CD14-positive monocyte (primary cell): ENCODE measurements around the gene PLEKHH3. TPM values are rescaled to one million over a fixed set of nuclear protein-coding genes. Genes with fewer than 3 reads are reported as not detected.
"Not testable (repeated sequence)": the region's sequence is repeated elsewhere in the genome, so short reads cannot be mapped to it uniquely, and the experiment has no call there.

Source experiments
- DNase-seq, 3 donors: peaks; one replicate each; pipeline ENCODE4 v3.0.0-alpha.2; 2011 to 2022
- H2AFZ ChIP-seq: 2 replicates; pipeline ENCODE4 v1.6.0; 2012; ENCODE audit warnings: mild to moderate bottlenecking, low read depth, low read length, inconsistent platforms; ENCODE audit not compliant: insufficient read depth, poor library complexity, severe bottlenecking
- H3K27ac ChIP-seq, 2 donors: 1 replicate in 1 of 2; 2 replicates in 1 of 2; pipeline ENCODE4 v1.5.1; 2012 to 2013; ENCODE audit warnings: low read length in 2 of 2, control low read depth in 1 of 2, inconsistent platforms in 1 of 2, low read depth in 1 of 2, mild to moderate bottlenecking in 1 of 2
- H3K27me3 ChIP-seq, 2 donors: one replicate each; pipeline versions ENCODE4 v1.6.0 to v1.6.1; 2011 to 2013; ENCODE audit warnings: low read length in 2 of 2; ENCODE audit not compliant: control insufficient read depth in 2 of 2, insufficient read depth in 2 of 2
- H3K36me3 ChIP-seq, 2 donors: replicated peaks in 1 of 2; 1 replicate in 1 of 2; 2 replicates in 1 of 2; pipeline versions ENCODE4 v1.5.1 to v1.6.1; 2012 to 2013; ENCODE audit warnings: low read length in 2 of 2, control low read depth in 1 of 2, inconsistent platforms in 1 of 2, mild to moderate bottlenecking in 1 of 2; ENCODE audit not compliant: insufficient read depth in 2 of 2, control insufficient read depth in 1 of 2
- H3K4me1 ChIP-seq, 2 donors: 1 replicate in 1 of 2; 2 replicates in 1 of 2; pipeline versions ENCODE4 v1.5.1 to v1.6.1; 2012 to 2013; ENCODE audit warnings: low read length in 2 of 2, control low read depth in 1 of 2, inconsistent platforms in 1 of 2, mild to moderate bottlenecking in 1 of 2, moderate library complexity in 1 of 2; ENCODE audit not compliant: insufficient read depth in 2 of 2, control insufficient read depth in 1 of 2
- H3K4me2 ChIP-seq: replicated peaks from 2 replicates; pipeline ENCODE3; 2012; ENCODE audit warnings: low read length, moderate library complexity, mild to moderate bottlenecking; ENCODE audit not compliant: poor library complexity, severe bottlenecking; ENCODE audit errors: extremely low read depth
- H3K4me3 ChIP-seq, 3 experiments: fragments of 200-600 bp in 1 of 3; sonication (generic) in 1 of 3; replicated peaks in 1 of 3; 1 replicate in 2 of 3; 2 replicates in 1 of 3; pipeline ENCODE4 v1.5.1; 2011 to 2013; ENCODE audit warnings: low read length in 3 of 3, mild to moderate bottlenecking in 3 of 3, control low read depth in 2 of 3, low read depth in 2 of 3, inconsistent platforms in 1 of 3, moderate library complexity in 1 of 3
- H3K79me2 ChIP-seq: 2 replicates; pipeline ENCODE4 v1.6.0; 2012; ENCODE audit warnings: mild to moderate bottlenecking, control low read depth, inconsistent platforms, low read length, moderate library complexity; ENCODE audit not compliant: insufficient read depth
- H3K9ac ChIP-seq: 2 replicates; pipeline ENCODE4 v1.6.0; 2017; ENCODE audit warnings: low read length, mild to moderate bottlenecking; ENCODE audit not compliant: insufficient read depth, poor library complexity, severe bottlenecking
- H3K9me3 ChIP-seq, 2 donors: replicated peaks in 1 of 2; 1 replicate in 1 of 2; 2 replicates in 1 of 2; pipeline versions ENCODE4 v1.5.1 to v1.6.1; 2012 to 2013; ENCODE audit warnings: low read length in 2 of 2, control low read depth in 1 of 2; ENCODE audit not compliant: control insufficient read depth in 1 of 2, insufficient read depth in 1 of 2
- H4K20me1 ChIP-seq: 2 replicates; pipeline ENCODE4 v1.6.0; 2012; ENCODE audit warnings: mild to moderate bottlenecking, low read length, control low read depth, moderate library complexity; ENCODE audit not compliant: insufficient read depth
- H3K27ac Mint-ChIP-seq, 7 donors: one replicate each; pipeline ENCODE4 v1.8.0; 2020; ENCODE audit warnings: mild to moderate bottlenecking in 7 of 7, mixed read lengths in 7 of 7, moderate library complexity in 6 of 7, inconsistent platforms in 2 of 7
- H3K27me3 Mint-ChIP-seq, 3 donors: one replicate each; pipeline ENCODE4 v1.8.0; 2021 to 2022; ENCODE audit warnings: low read depth in 3 of 3, mild to moderate bottlenecking in 3 of 3, mixed read lengths in 3 of 3, moderate library complexity in 3 of 3, inconsistent platforms in 1 of 3
- H3K36me3 Mint-ChIP-seq, 2 donors: one replicate each; pipeline ENCODE4 v1.8.0; 2020; ENCODE audit warnings: mixed read lengths in 2 of 2, inconsistent platforms in 1 of 2, mild to moderate bottlenecking in 1 of 2
- H3K4me1 Mint-ChIP-seq: one replicate; pipeline ENCODE4 v1.8.0; 2020; ENCODE audit warnings: mild to moderate bottlenecking, mixed read lengths
- H3K4me3 Mint-ChIP-seq, 2 donors: one replicate each; pipeline ENCODE4 v1.8.0; 2020; ENCODE audit warnings: mild to moderate bottlenecking in 2 of 2, mixed read lengths in 2 of 2, moderate library complexity in 1 of 2
- H3K9me3 Mint-ChIP-seq, 7 donors: one replicate each; pipeline ENCODE4 v1.8.0; 2020 to 2022; ENCODE audit warnings: mixed read lengths in 7 of 7, mild to moderate bottlenecking in 6 of 7, moderate library complexity in 6 of 7, inconsistent platforms in 2 of 7
- WGBS: methylation state at CpG from one replicate; pipeline ENCODE4 v1.1.5; 2013; ENCODE audit warnings: missing lambda C conversion rate; ENCODE audit not compliant: insufficient coverage; 5-methylcytosine and 5-hydroxymethylcytosine counted together
- intact Hi-C, 2 donors: fragments of 100-400 bp; cut with micrococcal nuclease; formaldehyde crosslinking; loops; one replicate each; pipeline versions ENCODE4 v1.15.0 to v1.15.1; 2023
- polyA plus RNA-seq, 3 donors: library from polyadenylated mRNA; depleted of rRNA in 1 of 3; unstranded in 2 of 3; stranded (reverse) in 1 of 3; fragments of 300-500 nt in 2 of 3; fragments of >200 nt in 1 of 3; fragmentation: Illumina TruSeq in 2 of 3; gene quantifications; 1 replicate in 2 of 3; 2 replicates in 1 of 3; pipeline ENCODE4 v1.2.3, GENCODE V29; 2012 to 2021
- TF ChIP-seq, protein P1 (sequence below): fragments of 200-600 bp; IDR thresholded peaks from one replicate; pipeline ENCODE4 v1.8.0; 2022; ENCODE audit warnings: antibody characterized with exemption, mild to moderate bottlenecking

PLEKHH3 gene
- polyA plus RNA-seq, 3 donors: 0.38 to 0.43 (median 0.41) TPM

DNA sequence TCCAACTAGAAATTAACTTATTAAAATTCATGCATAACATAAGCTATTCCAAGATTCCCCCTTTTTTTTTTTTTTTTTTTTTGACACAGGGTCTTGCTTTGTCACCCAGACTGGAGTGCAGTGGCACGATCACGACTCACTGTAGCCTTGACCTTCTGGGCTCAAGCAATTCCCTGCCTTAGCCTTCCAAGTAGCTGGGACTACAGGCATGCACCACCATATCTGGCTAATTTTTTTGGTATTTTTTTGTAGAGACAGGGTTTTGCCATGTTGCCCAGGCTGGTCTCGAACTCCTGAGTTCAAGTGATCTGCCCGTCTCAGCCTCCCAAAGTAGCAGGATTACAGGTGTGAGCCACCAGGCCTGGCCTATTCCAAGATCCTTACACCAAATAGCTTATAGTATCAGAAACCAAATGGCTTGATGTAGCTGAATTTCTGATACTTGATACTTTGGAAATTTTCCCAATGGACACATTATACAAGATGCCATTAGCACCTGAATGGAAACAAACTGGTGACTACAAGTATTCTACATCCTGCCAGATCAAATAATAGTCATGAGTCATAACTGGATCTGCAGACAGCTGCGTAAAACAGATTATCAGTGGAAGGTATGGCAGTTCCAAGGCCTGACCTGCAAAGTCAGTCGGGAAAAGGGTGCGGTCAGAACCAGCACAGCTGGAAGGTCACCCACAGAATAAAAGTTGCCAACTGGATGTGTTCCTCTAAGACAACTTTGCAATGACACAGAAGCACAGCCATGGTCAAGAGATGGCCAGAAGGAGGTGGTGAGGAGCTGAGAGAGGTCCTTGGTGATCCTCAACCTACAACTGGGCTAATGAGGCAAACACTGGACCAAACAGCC is 52.8 kb downstream of the PLEKHH3 start:
- H3K36me3 ChIP-seq: no peaks in the 10 kb centered on the region
- Mint-ChIP-seq H3K4me3 (no peak overlapping the region), H3K27me3 (peaks cover 0 to 4% (median 2%) of the 10 kb centered on the region in 3 donors), H3K4me1 (no peaks in the 10 kb centered on the region), H3K36me3 (no peaks in the 10 kb centered on the region), H3K9me3 (no peaks in the 10 kb centered on the region), H3K27ac (no peak overlapping the region)
- TF ChIP-seq, protein P1, sequence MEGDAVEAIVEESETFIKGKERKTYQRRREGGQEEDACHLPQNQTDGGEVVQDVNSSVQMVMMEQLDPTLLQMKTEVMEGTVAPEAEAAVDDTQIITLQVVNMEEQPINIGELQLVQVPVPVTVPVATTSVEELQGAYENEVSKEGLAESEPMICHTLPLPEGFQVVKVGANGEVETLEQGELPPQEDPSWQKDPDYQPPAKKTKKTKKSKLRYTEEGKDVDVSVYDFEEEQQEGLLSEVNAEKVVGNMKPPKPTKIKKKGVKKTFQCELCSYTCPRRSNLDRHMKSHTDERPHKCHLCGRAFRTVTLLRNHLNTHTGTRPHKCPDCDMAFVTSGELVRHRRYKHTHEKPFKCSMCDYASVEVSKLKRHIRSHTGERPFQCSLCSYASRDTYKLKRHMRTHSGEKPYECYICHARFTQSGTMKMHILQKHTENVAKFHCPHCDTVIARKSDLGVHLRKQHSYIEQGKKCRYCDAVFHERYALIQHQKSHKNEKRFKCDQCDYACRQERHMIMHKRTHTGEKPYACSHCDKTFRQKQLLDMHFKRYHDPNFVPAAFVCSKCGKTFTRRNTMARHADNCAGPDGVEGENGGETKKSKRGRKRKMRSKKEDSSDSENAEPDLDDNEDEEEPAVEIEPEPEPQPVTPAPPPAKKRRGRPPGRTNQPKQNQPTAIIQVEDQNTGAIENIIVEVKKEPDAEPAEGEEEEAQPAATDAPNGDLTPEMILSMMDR: no peak
- WGBS: 100% methylated on average over 5 of the region's 7 CpGs
- no peaks in the 10 kb centered on the region for H3K4me1 ChIP-seq
- H2AFZ ChIP-seq: no peak overlapping the region
- DNase-seq: no peak
- H3K9ac ChIP-seq: no peak overlapping the region
- H3K27ac ChIP-seq: no peak overlapping the region
- H4K20me1 ChIP-seq: no peaks in the 10 kb centered on the region
- H3K9me3 ChIP-seq: no peaks in the 10 kb centered on the region
- H3K79me2 ChIP-seq: no peaks in the 10 kb centered on the region
- H3K4me2 ChIP-seq: no peak overlapping the region
- H3K4me3 ChIP-seq: no peak overlapping the region
- H3K27me3 ChIP-seq: no peaks in the 10 kb centered on the region
- intact Hi-C loops: no loop called here

DNA sequence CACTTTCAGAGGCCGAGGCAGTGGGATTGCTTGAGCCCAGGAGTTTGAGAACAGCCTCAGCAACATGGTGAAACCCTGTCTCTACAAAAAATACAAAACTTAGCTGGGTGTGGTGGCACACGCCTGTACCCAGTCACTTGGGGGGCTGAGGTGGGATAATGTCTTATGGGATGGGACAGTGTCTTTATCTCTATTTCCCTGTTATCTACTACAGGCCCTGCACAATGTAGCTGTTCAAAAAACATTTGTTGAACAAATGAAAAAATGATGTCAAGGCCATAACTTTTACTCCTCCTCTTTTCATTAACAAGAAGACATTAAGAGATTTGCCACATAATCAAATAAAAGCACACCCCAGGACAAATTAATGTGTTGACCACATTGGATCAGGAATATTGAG is 53.5 kb downstream of the PLEKHH3 start:
- Mint-ChIP-seq H3K27ac (no peak overlapping the region), H3K36me3 (no peaks in the 10 kb centered on the region), H3K9me3 (no peaks in the 10 kb centered on the region), H3K4me3 (no peak overlapping the region), H3K4me1 (peaks cover 2% of the 10 kb centered on the region), H3K27me3 (peaks cover 0 to 4% (median 2%) of the 10 kb centered on the region in 3 donors)
- no peak overlapping the region for H3K9ac ChIP-seq
- H3K27ac ChIP-seq: no peak overlapping the region
- H3K27me3 ChIP-seq: no peaks in the 10 kb centered on the region
- intact Hi-C loops: no loop called here
- no peaks in the 10 kb centered on the region for H3K4me1 ChIP-seq
- no peaks in the 10 kb centered on the region for H3K9me3 ChIP-seq
- H2AFZ ChIP-seq: no peak overlapping the region
- H3K79me2 ChIP-seq: no peaks in the 10 kb centered on the region
- no peak for DNase-seq
- WGBS: no CpG with 5 or more reads among the region's 2 CpGs
- no peak overlapping the region for H3K4me3 ChIP-seq
- no peaks in the 10 kb centered on the region for H4K20me1 ChIP-seq
- TF ChIP-seq, protein P1: no peak
- no peak overlapping the region for H3K4me2 ChIP-seq
- no peaks in the 10 kb centered on the region for H3K36me3 ChIP-seq

DNA sequence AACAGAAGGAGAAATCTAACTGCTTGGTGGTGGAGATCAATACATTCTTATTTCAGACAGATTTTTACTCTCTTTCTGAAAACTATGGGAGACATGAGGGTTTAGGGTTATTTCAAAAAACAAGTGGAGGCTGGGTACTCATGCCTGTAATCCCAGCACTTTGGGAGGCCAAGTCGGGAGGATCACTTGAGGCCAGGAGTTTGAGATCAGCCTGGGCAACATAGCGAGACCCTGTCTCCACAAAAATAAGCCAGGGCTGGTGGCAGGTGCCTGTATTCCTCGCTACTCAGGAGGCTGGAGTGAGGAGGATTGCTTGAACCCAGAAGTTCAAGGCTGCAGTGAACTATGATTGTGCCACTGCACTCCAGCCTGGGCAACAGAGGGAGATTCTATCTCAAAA is 54.8 kb downstream of the PLEKHH3 start:
- H3K27me3 Mint-ChIP-seq, H3K4me2 ChIP-seq, H3K9ac ChIP-seq, H3K9me3 ChIP-seq, H3K4me3 ChIP-seq, H3K36me3 ChIP-seq, intact Hi-C loops, H3K27me3 ChIP-seq, H3K79me2 ChIP-seq, H4K20me1 ChIP-seq, H3K36me3 Mint-ChIP-seq, H3K4me1 Mint-ChIP-seq, DNase-seq, H3K4me3 Mint-ChIP-seq, H3K4me1 ChIP-seq, H2AFZ ChIP-seq, H3K27ac Mint-ChIP-seq, H3K9me3 Mint-ChIP-seq, H3K27ac ChIP-seq: not testable (repeated sequence)
- WGBS: 100% methylated on average over 1 of the region's 3 CpGs
